ENCODE measurements around the gene PRSS2. TPM values are rescaled to one million over a fixed set of nuclear protein-coding genes. Genes with fewer than 3 reads are reported as not detected.

The PRSS2 gene
- total RNA-seq, 1 experiment from 2014 or later: 0.40 TPM

DNA sequence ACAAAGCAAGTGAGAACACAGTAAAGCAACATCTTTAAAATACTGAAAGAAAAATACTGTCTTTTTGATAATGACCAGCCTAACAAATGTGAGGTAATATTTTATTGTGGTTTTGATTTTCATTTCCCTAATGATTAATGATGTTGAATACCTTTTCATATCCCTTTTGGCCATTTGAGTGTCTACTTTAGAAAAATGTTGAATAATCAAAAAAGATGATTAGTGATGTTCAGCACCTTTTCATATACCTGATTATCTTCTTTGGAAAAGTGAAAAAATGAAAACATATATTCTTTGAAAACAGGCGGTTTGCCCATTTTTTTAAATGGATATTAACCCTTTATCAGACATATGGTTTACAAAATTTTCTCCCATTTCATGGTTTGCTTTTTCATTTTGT, 51.9 kb downstream of the PRSS2 start:
- H3K4me2 ChIP-seq (ENCODE audit: low read length): no peak overlapping the region
- H3K4me3 ChIP-seq (ENCODE audit: low read length): no peak overlapping the region
- no peak overlapping the region for H3K27ac ChIP-seq (ENCODE audit: low read length)
- H3K4me1 ChIP-seq (ENCODE audit: insufficient read depth, low read length): peaks cover 6% of the 10 kb centered on the region
- no peaks in the 10 kb centered on the region for H4K20me1 ChIP-seq (ENCODE audit: low read length)
- POLR2A ChIA-PET (ENCODE audit: unreplicated experiment): no interaction called here
- no peaks in the 10 kb centered on the region for H3K36me3 ChIP-seq (ENCODE audit: low read depth, low read length)
- H2AFZ ChIP-seq (ENCODE audit: low read length): no peak overlapping the region
- DNase-seq (no peak), ATAC-seq (no peak)
- H3K9me3 ChIP-seq (ENCODE audit: low read length): no peaks in the 10 kb centered on the region
- no peaks in the 10 kb centered on the region for H3K9me2 ChIP-seq (replicated peaks; ENCODE audit: low read length)
- no peaks in the 10 kb centered on the region for H3K79me2 ChIP-seq (ENCODE audit: low read length)
- CTCF ChIA-PET: no interaction called here
- TF ChIP-seq, protein P1, sequence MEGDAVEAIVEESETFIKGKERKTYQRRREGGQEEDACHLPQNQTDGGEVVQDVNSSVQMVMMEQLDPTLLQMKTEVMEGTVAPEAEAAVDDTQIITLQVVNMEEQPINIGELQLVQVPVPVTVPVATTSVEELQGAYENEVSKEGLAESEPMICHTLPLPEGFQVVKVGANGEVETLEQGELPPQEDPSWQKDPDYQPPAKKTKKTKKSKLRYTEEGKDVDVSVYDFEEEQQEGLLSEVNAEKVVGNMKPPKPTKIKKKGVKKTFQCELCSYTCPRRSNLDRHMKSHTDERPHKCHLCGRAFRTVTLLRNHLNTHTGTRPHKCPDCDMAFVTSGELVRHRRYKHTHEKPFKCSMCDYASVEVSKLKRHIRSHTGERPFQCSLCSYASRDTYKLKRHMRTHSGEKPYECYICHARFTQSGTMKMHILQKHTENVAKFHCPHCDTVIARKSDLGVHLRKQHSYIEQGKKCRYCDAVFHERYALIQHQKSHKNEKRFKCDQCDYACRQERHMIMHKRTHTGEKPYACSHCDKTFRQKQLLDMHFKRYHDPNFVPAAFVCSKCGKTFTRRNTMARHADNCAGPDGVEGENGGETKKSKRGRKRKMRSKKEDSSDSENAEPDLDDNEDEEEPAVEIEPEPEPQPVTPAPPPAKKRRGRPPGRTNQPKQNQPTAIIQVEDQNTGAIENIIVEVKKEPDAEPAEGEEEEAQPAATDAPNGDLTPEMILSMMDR (conservative IDR thresholded peaks at IDR 0.05; ENCODE audit: low read depth, low read length): no peak
- TF ChIP-seq EZH2 (IDR thresholded peaks at IDR 0.05; ENCODE audit: low read length, unreplicated experiment) (no peak), EZH2phosphoT487 (IDR thresholded peaks at IDR 0.05; ENCODE audit: borderline replicate concordance, low read length) (no peak)
- H3K27me3 ChIP-seq (ENCODE audit: low read length): no peaks in the 10 kb centered on the region
- no peak overlapping the region for H3K9ac ChIP-seq (ENCODE audit: low read length)
- intact Hi-C loops (cut with micrococcal nuclease): no loop called here
- H3F3A ChIP-seq (ENCODE audit: low read length, unreplicated experiment): no peaks in the 10 kb centered on the region
- no TSS peak for BruUV-seq (replicated peaks)

Other genes starting within 250 kb of the PRSS2 start
- gene PRSS1, start 21.5 kb upstream of the PRSS2 start, total RNA-seq (2014; rRNA removed): not detected in 2 replicates
- gene EPHB6, start 84.1 kb downstream of the PRSS2 start, total RNA-seq (2014; rRNA removed): 30.5 and 48.2 TPM in 2 replicates
- gene TRPV6, start 114.8 kb downstream of the PRSS2 start, total RNA-seq (2014; rRNA removed): 0.63 and 1.4 TPM in 2 replicates
- not detected in 2 replicates for gene TRPV5, start 162.8 kb downstream of the PRSS2 start, total RNA-seq (2014; rRNA removed)
- gene LLCFC1, start 168.5 kb downstream of the PRSS2 start, total RNA-seq (2014; rRNA removed): not detected in 2 replicates
- gene KEL, start 191.4 kb downstream of the PRSS2 start, total RNA-seq (2014; rRNA removed): 0.18 TPM in 1 of 2 replicates, not detected in the other